GM12878 (cell line): ENCODE measurements around the gene PHYHIPL. TPM values are rescaled to one million over a fixed set of nuclear protein-coding genes. Genes with fewer than 3 reads are reported as not detected.

Source experiments
- ATAC-seq: fragments of 200-7000 bp; cut with Tn5 transposase; 3 replicates; pipeline ENCODE4 v1.9.1; 2020; ENCODE audit warnings: mild to moderate bottlenecking, moderate library complexity
- BruUV-seq: library from RNA; stranded (reverse); fragments of 400-500 nt; replicated peaks from 2 replicates; lab custom pipeline; 2021; lab: Mats Ljungman, UMichigan
- CTCF ChIA-PET: fragments of 300-600 bp; sonication (Branson Sonifier 250); formaldehyde crosslinking; extraction: SDS; loops from one replicate; lab custom pipeline; 2021; ENCODE audit warnings: inconsistent platforms; lab: Yijun Ruan, JAX
- POLR2A ChIA-PET: fragments of 350-600 bp; formaldehyde crosslinking; extraction: SDS; loops from one replicate; lab custom pipeline; 2021; ENCODE audit warnings: inconsistent platforms; lab: Charles Lee
- RAD21 ChIA-PET: fragments of 300-600 bp; sonication (Branson Sonifier 250); formaldehyde crosslinking; loops from one replicate; lab custom pipeline; 2023; ENCODE audit warnings: antibody characterized with exemption; ENCODE audit not compliant: unreplicated experiment; lab: Charles Lee
- SMC1A ChIA-PET: fragments of 300-600 bp; sonication (Branson Sonifier 250); formaldehyde crosslinking; loops from one replicate; lab custom pipeline; 2023; ENCODE audit not compliant: unreplicated experiment, uncharacterized antibody; lab: Charles Lee
- DNase-seq: peaks from one replicate; pipeline ENCODE4 v3.0.0-alpha.2; 2011; ENCODE audit warnings: low read depth, low spot score
- FAIRE-seq: peaks from 3 replicates; lab custom pipeline; 2011; peaks lifted over from hg19 to GRCh38; lab: Jason Lieb, UNC
- H2AFZ ChIP-seq: 2 replicates; pipeline ENCODE4 v1.6.0; 2011; ENCODE audit warnings: low read depth, low read length, control low read depth; ENCODE audit not compliant: control insufficient read depth
- H3K27ac ChIP-seq: 2 replicates; pipeline ENCODE4 v1.5.1; 2011; ENCODE audit warnings: control low read depth; ENCODE audit not compliant: control insufficient read depth, insufficient read depth
- H3K27me3 ChIP-seq, 2 experiments: replicated peaks in 1 of 2; 2 replicates each; pipeline versions ENCODE4 v1.6.0 to v1.6.1; 2011; ENCODE audit warnings: low read length in 1 of 2; ENCODE audit not compliant: control insufficient read depth in 2 of 2, insufficient read depth in 2 of 2
- H3K36me3 ChIP-seq, 2 experiments: 2 replicates each; pipeline ENCODE4 v1.5.1; 2011; ENCODE audit warnings: low read length in 1 of 2; ENCODE audit not compliant: control insufficient read depth in 2 of 2, insufficient read depth in 2 of 2
- H3K4me1 ChIP-seq: 2 replicates; pipeline ENCODE4 v1.6.1; 2011; ENCODE audit warnings: mild to moderate bottlenecking, low read length, moderate library complexity, mixed read lengths; ENCODE audit not compliant: control insufficient read depth, insufficient read depth
- H3K4me2 ChIP-seq: 2 replicates; pipeline ENCODE4 v1.6.0; 2011; ENCODE audit warnings: control low read depth; ENCODE audit not compliant: control insufficient read depth, insufficient read depth
- H3K4me3 ChIP-seq: fragments of 200-600 bp; sonication (generic); 2 replicates; pipeline ENCODE4 v1.5.1; 2016
- H3K79me2 ChIP-seq: 2 replicates; pipeline ENCODE4 v1.6.0; 2011; ENCODE audit warnings: low read length; ENCODE audit not compliant: control insufficient read depth, insufficient read depth
- H3K9ac ChIP-seq: 2 replicates; pipeline ENCODE4 v1.8.0; 2011; ENCODE audit warnings: low read length, control low read depth, mixed read lengths; ENCODE audit not compliant: control insufficient read depth, insufficient read depth
- H3K9me3 ChIP-seq: replicated peaks from 3 replicates; pipeline ENCODE4 v1.5.1; 2011; ENCODE audit warnings: mild to moderate bottlenecking, low read length; ENCODE audit not compliant: control insufficient read depth, insufficient read depth
- H4K20me1 ChIP-seq: 2 replicates; pipeline ENCODE4 v1.6.0; 2011; ENCODE audit not compliant: control insufficient read depth, insufficient read depth
- ATF2 ChIP-seq: IDR thresholded peaks from 2 replicates; pipeline ENCODE4 v1.6.1; 2012; ENCODE audit warnings: low read length, inconsistent platforms
- BRCA1 ChIP-seq: IDR thresholded peaks from 2 replicates; pipeline ENCODE4 v1.6.1; 2011; ENCODE audit warnings: low read depth, low read length, improper control_type of control experiment
- CBX5 ChIP-seq: sonication (generic); IDR thresholded peaks from 2 replicates; pipeline ENCODE4 v1.6.1; 2016; ENCODE audit warnings: low read depth, moderate library complexity, mild to moderate bottlenecking, inconsistent platforms
- CEBPB ChIP-seq, 2 experiments: fragments of 150-350 bp in 1 of 2; IDR thresholded peaks; 2 replicates each; pipeline ENCODE4 v1.6.1; 2012 to 2014; ENCODE audit warnings: low read depth in 2 of 2, low read length in 2 of 2, borderline replicate concordance in 1 of 2, inconsistent platforms in 1 of 2
- CEBPZ ChIP-seq: fragments of 150-350 bp; IDR thresholded peaks from 2 replicates; pipeline ENCODE4 v1.6.1; 2016; ENCODE audit warnings: low read depth, low read length
- EZH2 ChIP-seq: IDR thresholded peaks from 2 replicates; pipeline ENCODE4 v1.6.1; 2012; ENCODE audit warnings: low read depth, mild to moderate bottlenecking, control low read depth, inconsistent platforms, low read length, borderline replicate concordance; ENCODE audit not compliant: control insufficient read depth
- HDAC2 ChIP-seq: fragments of 200-600 bp; sonication (generic); IDR thresholded peaks from 2 replicates; pipeline ENCODE4 v1.6.1; 2017
- IRF5 ChIP-seq: fragments of 450-650 bp; IDR thresholded peaks from 2 replicates; pipeline ENCODE4 v1.6.1; 2017; ENCODE audit warnings: borderline replicate concordance
- MYB ChIP-seq: fragments of 150-350 bp; IDR thresholded peaks from 2 replicates; pipeline ENCODE4 v1.6.1; 2014; ENCODE audit warnings: mild to moderate bottlenecking, low read depth, low read length, borderline replicate concordance
- NR2F1 ChIP-seq: fragments of 450-650 bp; conservative IDR thresholded peaks from 2 replicates; pipeline ENCODE4 v1.6.1; 2017; ENCODE audit warnings: mild to moderate bottlenecking
- PAX5 ChIP-seq: IDR thresholded peaks from 2 replicates; pipeline ENCODE4 v1.6.1; 2011; ENCODE audit warnings: low read depth, low read length, borderline replicate concordance
- RAD21 ChIP-seq: IDR thresholded peaks from 2 replicates; pipeline ENCODE4 v1.6.1; 2011; ENCODE audit warnings: mild to moderate bottlenecking, low read depth, low read length, moderate library complexity; ENCODE audit not compliant: insufficient read depth
- SIX5 ChIP-seq: IDR thresholded peaks from 2 replicates; pipeline ENCODE4 v1.6.1; 2011; ENCODE audit warnings: mild to moderate bottlenecking, low read depth, low read length, moderate library complexity; ENCODE audit not compliant: severe bottlenecking
- SMARCA5 ChIP-seq: fragments of 450-650 bp; IDR thresholded peaks from 2 replicates; pipeline ENCODE4 v1.6.1; 2017; ENCODE audit warnings: mild to moderate bottlenecking
- SMC3 ChIP-seq: IDR thresholded peaks from 2 replicates; pipeline ENCODE4 v1.6.1; 2011; ENCODE audit warnings: low read length, improper control_type of control experiment, borderline replicate concordance
- USF1 ChIP-seq: IDR thresholded peaks from 2 replicates; pipeline ENCODE4 v1.6.1; 2011; ENCODE audit warnings: borderline replicate concordance, low read depth, mild to moderate bottlenecking, moderate library complexity, mixed read lengths, low read length; ENCODE audit not compliant: insufficient read depth; ENCODE audit errors: extremely low read length
- ZNF24 ChIP-seq: fragments of 450-650 bp; IDR thresholded peaks from 2 replicates; pipeline ENCODE4 v1.6.1; 2017; ENCODE audit warnings: antibody characterized with exemption, mild to moderate bottlenecking
- ZNF622 ChIP-seq: fragments of 450-650 bp; IDR thresholded peaks from 2 replicates; pipeline ENCODE4 v1.6.1; 2017; ENCODE audit warnings: mild to moderate bottlenecking, inconsistent platforms
- WGBS: methylation state at CpG from one replicate; pipeline ENCODE4 v1.1.6; 2016; ENCODE audit warnings: low lambda C conversion rate; ENCODE audit not compliant: insufficient replicate concordance, insufficient coverage; ENCODE audit errors: missing lambda C conversion rate; 5-methylcytosine and 5-hydroxymethylcytosine counted together
- in situ Hi-C: fragments of 300-500 bp; cut with MboI; formaldehyde crosslinking; loops from 9 replicates; pipeline ENCODE4 v1.14.3; 2018; ENCODE audit warnings: mixed read lengths
- intact Hi-C: fragments of 100-400 bp; cut with micrococcal nuclease; formaldehyde crosslinking; loops from one replicate; pipeline ENCODE4 v1.14.2; 2022; ENCODE audit not compliant: unreplicated experiment
- polyA plus RNA-seq, 11 experiments: library from polyadenylated mRNA; depleted of rRNA in 4 of 11; unstranded in 6 of 11; stranded (reverse) in 5 of 11; fragments of >200 nt; fragmentation: Nextera tagmentation in 4 of 11; fragmentation: Illumina TruSeq in 1 of 11; extraction: Ambion mirVana in 4 of 11; extraction: Trizol in 1 of 11; gene quantifications; 1 replicate in 1 of 11; 2 replicates in 10 of 11; pipeline versions ENCODE4 v1.2.1 to v1.2.3, GENCODE V29; 2011 to 2016; ENCODE audit warnings: inconsistent platforms in 2 of 11, missing spikeins in 2 of 11, low read depth in 1 of 11
- total RNA-seq, 4 experiments: library from RNA; depleted of rRNA in 3 of 4; stranded (reverse); fragments of >200 nt in 3 of 4; fragmentation: Illumina TruSeq in 1 of 4; extraction: Trizol in 1 of 4; gene quantifications; 2 replicates each; pipeline versions ENCODE4 v1.2.1 to v1.2.3, GENCODE V29; 2013 to 2021

PHYHIPL gene
- total and polyA plus RNA-seq, 10 of the 15 experiments (the other 5 are each of a cell fraction or from before 2014, with no cell fraction given), result 0.06 to 0.40 (median 0.18) TPM; not detected in 2

GRCh38 chr10:59279991-59280505, 103.6 kb downstream of the PHYHIPL start (continued):
- TF ChIP-seq ATF2, result no peak
- no peak for TF ChIP-seq CEBPZ
- TF ChIP-seq NR2F1, result no peak
- no peak for TF ChIP-seq SIX5
- no peak for TF ChIP-seq ZNF622
- TF ChIP-seq PAX5, result no peak
- TF ChIP-seq SMARCA5, result no peak

- no peak for DNase-seq
- intact Hi-C loops (no loop called here), in situ Hi-C loops (no loop called here)
- no peaks in the 10 kb centered on the region for H3K9me3 ChIP-seq
- FAIRE-seq, result no peak
- H4K20me1 ChIP-seq, result no peaks in the 10 kb centered on the region
- H3K36me3 ChIP-seq, result no peaks in the 10 kb centered on the region
- no peak overlapping the region for H3K4me3 ChIP-seq
- H3K79me2 ChIP-seq, result no peaks in the 10 kb centered on the region
- no TSS peak for BruUV-seq
- POLR2A ChIA-PET, result no interaction called here
- no peak for ATAC-seq
- CTCF ChIA-PET, result no interaction called here
- no peaks in the 10 kb centered on the region; a peak in 1 of 4 replicates for H3K27me3 ChIP-seq
- H3K9ac ChIP-seq, result no peak overlapping the region
- no peak overlapping the region for H2AFZ ChIP-seq
- WGBS, result 0% methylated on average over 1 of the region's 1 CpG
- H3K4me2 ChIP-seq, result no peak overlapping the region
- RAD21 ChIA-PET, result no interaction called here
- H3K27ac ChIP-seq, result no peak overlapping the region
- SMC1A ChIA-PET, result no interaction called here
- no peaks in the 10 kb centered on the region for H3K4me1 ChIP-seq
- TF ChIP-seq IRF5 (no peak), CBX5 (no peak), RAD21 (no peak), ZNF24 (no peak), BRCA1 (no peak), HDAC2 (no peak), USF1 (no peak), EZH2 (no peak), MYB (no peak), SMC3 (no peak), CEBPB (IDR thresholded peaks at IDR 0.05; ENCODE audit: borderline replicate concordance in 1 of 2, low read depth in 2 of 2, low read length in 2 of 2) (no peak)
These were observed 105.4 kb downstream of the PHYHIPL start for GRCh38 chr10:59281861-59282260.
